ENCODE results near the gene KLHDC4. TPM values are rescaled to one million over a fixed set of nuclear protein-coding genes. Genes with fewer than 3 reads are reported as not detected.

The KLHDC4 gene
- total RNA-seq, 6 experiments from 2014 or later, result 11.6 to 22.7 (median 14.4) TPM

- no peak for TF ChIP-seq POLR2A (IDR thresholded peaks at IDR 0.05)
- TF ChIP-seq, protein P1, sequence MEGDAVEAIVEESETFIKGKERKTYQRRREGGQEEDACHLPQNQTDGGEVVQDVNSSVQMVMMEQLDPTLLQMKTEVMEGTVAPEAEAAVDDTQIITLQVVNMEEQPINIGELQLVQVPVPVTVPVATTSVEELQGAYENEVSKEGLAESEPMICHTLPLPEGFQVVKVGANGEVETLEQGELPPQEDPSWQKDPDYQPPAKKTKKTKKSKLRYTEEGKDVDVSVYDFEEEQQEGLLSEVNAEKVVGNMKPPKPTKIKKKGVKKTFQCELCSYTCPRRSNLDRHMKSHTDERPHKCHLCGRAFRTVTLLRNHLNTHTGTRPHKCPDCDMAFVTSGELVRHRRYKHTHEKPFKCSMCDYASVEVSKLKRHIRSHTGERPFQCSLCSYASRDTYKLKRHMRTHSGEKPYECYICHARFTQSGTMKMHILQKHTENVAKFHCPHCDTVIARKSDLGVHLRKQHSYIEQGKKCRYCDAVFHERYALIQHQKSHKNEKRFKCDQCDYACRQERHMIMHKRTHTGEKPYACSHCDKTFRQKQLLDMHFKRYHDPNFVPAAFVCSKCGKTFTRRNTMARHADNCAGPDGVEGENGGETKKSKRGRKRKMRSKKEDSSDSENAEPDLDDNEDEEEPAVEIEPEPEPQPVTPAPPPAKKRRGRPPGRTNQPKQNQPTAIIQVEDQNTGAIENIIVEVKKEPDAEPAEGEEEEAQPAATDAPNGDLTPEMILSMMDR (IDR thresholded peaks at IDR 0.05), result no peak
- Histone ChIP-seq H3K36me3 (no peaks in the 10 kb centered on the region), H3K27ac (no peak overlapping the region), H3K4me1 (no peaks in the 10 kb centered on the region), H3K27me3 (no peaks in the 10 kb centered on the region), H3K9me3 (no peaks in the 10 kb centered on the region), H3K4me3 (no peak overlapping the region)
- intact Hi-C loops (cut with DNase I), result no loop called here
- DNase-seq, result no peak
- 93% methylated on average over 3 of the region's 20 CpGs for WGBS (ENCODE audit: insufficient coverage, low coverage, low lambda C conversion rate, missing lambda C conversion rate)
- ATAC-seq, result no peak
Observed at GRCh38 chr16:87694441-87695125, 71.2 kb downstream of the KLHDC4 start.

DNA sequence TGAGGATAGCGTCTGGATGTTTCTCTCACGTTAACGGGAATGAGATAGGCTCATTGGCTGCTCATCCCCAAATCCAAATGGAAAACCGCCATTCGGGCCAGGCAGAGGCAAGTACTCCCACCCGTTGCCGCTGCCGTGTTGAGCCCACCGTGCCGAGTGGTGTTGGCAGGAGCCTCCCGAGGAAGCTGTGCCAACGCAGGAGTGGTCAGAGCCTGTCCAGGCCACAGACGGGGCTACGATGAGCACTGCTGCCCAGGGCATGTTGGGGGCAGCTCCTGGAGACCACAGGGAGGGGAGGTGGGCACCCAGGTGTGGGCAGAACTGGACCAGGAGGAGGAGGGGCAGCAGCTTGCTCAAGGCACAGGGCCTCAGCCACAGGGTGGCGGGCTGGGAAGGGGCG, 72.0 kb downstream of the KLHDC4 start:
- intact Hi-C loops (cut with DNase I), result no loop called here
- Histone ChIP-seq H3K4me3 (no peak overlapping the region), H3K9me3 (no peaks in the 10 kb centered on the region), H3K27me3 (no peaks in the 10 kb centered on the region), H3K4me1 (no peaks in the 10 kb centered on the region), H3K27ac (no peak overlapping the region), H3K36me3 (no peaks in the 10 kb centered on the region)
- TF ChIP-seq, protein P1 (IDR thresholded peaks at IDR 0.05), result no peak
- TF ChIP-seq POLR2A (IDR thresholded peaks at IDR 0.05), result no peak
- 93% methylated on average over 10 of the region's 16 CpGs for WGBS (ENCODE audit: insufficient coverage, low coverage, low lambda C conversion rate, missing lambda C conversion rate)
- ATAC-seq (no peak), DNase-seq (no peak)

GRCh38 chr16:87692756-87693155, 73.0 kb downstream of the KLHDC4 start:
- intact Hi-C loops (cut with DNase I), result no loop called here
- Histone ChIP-seq H3K4me1 (no peaks in the 10 kb centered on the region), H3K27me3 (no peaks in the 10 kb centered on the region), H3K27ac (no peak overlapping the region), H3K9me3 (no peaks in the 10 kb centered on the region), H3K4me3 (no peak overlapping the region), H3K36me3 (no peaks in the 10 kb centered on the region)
- WGBS (ENCODE audit: insufficient coverage, low coverage, low lambda C conversion rate, missing lambda C conversion rate), result no CpG with 5 or more reads among the region's 12 CpGs
- TF ChIP-seq, protein P1 (IDR thresholded peaks at IDR 0.05), result no peak
- TF ChIP-seq POLR2A (IDR thresholded peaks at IDR 0.05), result no peak
- peak in 1 of 4 donors; percentile 17 for ATAC-seq
- no peak for DNase-seq

GRCh38 chr16:87692176-87692575, 73.6 kb downstream of the KLHDC4 start:
- H3K4me1 ChIP-seq, result no peaks in the 10 kb centered on the region
- WGBS (ENCODE audit: insufficient coverage, low coverage, low lambda C conversion rate, missing lambda C conversion rate), result no CpG with 5 or more reads among the region's 7 CpGs
- ATAC-seq (peak in 1 of 4 donors; percentile 4), DNase-seq (no peak)
- no peak overlapping the region for H3K27ac ChIP-seq
- H3K36me3 ChIP-seq, result no peaks in the 10 kb centered on the region
- no peaks in the 10 kb centered on the region for H3K27me3 ChIP-seq
- intact Hi-C loops (cut with DNase I), result no loop called here
- H3K9me3 ChIP-seq, result no peaks in the 10 kb centered on the region
- TF ChIP-seq, protein P1 (IDR thresholded peaks at IDR 0.05), result no peak
- no peak for TF ChIP-seq POLR2A (IDR thresholded peaks at IDR 0.05)
- no peak overlapping the region for H3K4me3 ChIP-seq
